GM12874 (cell line): ENCODE results near the gene CYP2D6.

Experiments used
- TF ChIP-seq, protein P1 (sequence below): IDR thresholded peaks from 2 replicates; pipeline ENCODE4 v1.5.1; 2011; ENCODE audit warnings: low read depth, mild to moderate bottlenecking, control low read depth, low read length, moderate library complexity; ENCODE audit not compliant: insufficient read depth

Gene CYP2D6

DNA sequence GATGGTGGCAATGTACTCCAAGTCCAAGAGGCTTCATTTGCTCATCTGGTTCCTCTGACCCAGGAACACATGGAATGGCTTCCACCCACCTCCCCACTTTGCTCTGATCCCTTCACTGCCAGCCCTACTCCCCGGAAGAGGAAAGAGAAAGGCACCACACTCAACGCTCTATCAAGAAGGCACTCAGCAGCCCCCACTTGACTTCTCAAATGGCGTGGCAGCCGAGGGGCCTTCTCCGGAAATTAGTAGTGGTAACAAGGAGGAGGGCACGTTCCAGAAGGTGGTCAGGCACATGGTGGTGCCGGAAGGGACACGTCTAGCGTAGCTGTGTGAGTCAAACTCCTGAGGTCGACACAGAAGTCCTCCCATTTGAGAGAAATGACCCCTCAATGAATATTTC is 36.5 kb upstream of the CYP2D6 start:
- TF ChIP-seq, protein P1, sequence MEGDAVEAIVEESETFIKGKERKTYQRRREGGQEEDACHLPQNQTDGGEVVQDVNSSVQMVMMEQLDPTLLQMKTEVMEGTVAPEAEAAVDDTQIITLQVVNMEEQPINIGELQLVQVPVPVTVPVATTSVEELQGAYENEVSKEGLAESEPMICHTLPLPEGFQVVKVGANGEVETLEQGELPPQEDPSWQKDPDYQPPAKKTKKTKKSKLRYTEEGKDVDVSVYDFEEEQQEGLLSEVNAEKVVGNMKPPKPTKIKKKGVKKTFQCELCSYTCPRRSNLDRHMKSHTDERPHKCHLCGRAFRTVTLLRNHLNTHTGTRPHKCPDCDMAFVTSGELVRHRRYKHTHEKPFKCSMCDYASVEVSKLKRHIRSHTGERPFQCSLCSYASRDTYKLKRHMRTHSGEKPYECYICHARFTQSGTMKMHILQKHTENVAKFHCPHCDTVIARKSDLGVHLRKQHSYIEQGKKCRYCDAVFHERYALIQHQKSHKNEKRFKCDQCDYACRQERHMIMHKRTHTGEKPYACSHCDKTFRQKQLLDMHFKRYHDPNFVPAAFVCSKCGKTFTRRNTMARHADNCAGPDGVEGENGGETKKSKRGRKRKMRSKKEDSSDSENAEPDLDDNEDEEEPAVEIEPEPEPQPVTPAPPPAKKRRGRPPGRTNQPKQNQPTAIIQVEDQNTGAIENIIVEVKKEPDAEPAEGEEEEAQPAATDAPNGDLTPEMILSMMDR: no peak

DNA sequence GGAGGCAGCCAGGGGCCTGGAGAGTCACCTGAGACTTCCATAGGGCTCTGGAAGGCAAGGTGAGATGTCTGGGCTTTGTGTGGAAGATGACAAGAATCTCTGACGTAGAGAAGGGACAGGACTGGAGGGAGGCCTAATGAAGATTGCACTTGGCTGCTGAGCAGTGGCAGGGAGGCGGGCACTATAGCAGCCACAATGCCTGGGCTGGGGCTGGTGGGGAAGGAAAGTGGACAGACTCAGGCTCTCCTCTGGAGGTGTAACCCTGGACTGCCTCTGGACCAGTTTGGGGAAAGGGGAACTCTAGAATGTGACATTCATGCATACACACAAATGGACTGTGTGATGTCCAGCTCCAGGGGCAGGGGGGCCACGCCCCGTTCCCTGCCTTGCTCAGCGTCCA is 34.3 kb upstream of the CYP2D6 start:
- TF ChIP-seq, protein P1: no peak

DNA sequence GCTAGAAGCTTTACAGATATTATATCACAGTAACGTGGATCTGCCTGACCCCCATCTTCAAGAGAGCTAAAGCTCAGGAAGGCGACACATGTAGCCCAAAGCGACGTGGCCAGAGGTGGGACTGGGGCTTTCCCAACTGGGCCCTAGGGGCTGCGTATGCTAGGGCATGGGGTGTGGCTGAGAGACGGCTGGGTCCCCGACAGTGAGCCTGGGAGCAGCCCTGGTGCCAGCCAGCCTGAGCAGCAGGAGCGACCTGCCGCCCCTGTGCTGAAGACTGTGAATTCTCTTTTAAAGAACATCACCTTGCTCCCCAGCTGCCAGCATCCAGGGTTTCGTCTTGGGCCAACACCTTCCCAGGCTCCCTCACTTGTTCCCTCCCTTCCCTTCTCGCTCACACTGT is 32.9 kb upstream of the CYP2D6 start:
- TF ChIP-seq, protein P1: no peak

DNA sequence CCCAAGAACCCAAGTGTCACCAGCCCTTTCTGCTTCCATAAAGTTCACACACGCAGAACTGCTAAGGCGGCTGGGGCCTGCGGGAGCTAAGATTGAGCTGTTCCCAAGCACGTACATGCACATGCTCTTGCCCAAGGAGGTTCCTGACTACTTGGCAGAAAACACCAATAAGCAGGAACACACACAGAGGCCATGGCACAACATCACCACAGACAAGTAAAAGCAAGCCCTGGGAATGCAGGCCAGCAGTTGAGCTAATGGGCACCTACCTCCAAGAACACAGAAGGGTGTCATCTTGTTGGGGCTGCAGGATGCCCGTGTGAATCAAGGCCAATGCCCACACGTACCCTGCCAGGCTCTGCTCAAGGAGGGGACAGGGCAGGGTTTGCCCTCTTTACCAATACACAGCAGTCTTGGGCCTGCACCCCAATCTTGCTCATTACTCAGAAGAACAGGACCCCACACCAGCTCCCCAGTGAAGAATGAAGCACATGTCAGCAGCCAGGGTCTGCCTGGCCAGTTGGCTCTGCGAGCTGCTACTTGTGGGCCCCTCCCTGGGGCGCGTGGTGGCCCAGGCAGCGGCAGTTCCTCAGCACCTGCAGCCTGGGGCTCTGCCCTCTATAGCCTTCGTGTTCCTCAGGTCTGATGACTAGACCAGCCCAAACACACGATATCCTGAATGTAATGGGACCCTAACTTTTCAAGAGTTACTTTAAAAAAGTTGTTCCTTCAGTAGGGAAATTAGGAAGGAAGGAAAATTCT is 32.3 kb upstream of the CYP2D6 start:
- TF ChIP-seq, protein P1: no peak

DNA sequence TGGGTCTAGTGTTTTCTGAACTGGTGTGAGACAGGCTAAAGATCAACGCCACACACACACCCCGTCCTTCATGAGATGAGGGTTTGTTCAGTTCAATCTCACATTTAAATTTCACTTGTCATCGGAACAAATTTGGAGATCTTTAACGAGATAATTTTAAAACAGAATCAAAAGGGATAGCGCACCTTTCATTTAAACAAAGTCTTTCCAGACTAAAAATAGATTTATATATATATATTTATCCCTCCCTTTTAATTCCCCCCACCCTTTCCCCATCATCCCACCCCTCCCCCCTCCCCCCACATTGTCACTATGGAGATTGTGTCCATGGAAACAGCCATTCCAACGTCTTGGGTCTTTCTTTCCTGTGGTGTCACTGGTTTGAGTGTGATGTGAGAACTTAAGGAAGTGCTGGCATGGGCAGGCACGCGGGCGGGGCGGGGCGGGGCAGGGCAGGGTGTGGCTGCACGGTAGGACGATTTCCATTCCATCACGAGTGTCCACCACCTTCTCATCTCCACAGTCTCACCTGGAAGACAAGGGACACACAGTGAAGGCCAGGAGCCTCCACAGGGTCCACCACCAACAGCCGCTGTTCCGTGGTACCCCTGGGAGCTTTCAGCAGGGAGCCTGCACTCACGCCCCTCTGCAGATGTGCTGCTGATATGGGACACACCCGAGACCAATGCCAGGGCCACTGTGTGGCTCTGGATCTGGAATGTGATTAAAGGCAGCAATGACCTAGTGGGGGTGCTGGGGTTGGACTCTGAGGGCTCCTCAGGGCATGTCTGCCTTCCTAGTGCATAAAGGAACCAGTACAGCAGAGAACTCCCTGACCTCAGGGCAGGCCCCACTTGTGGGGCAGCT is 30.5 kb upstream of the CYP2D6 start:
- TF ChIP-seq, protein P1: no peak

DNA sequence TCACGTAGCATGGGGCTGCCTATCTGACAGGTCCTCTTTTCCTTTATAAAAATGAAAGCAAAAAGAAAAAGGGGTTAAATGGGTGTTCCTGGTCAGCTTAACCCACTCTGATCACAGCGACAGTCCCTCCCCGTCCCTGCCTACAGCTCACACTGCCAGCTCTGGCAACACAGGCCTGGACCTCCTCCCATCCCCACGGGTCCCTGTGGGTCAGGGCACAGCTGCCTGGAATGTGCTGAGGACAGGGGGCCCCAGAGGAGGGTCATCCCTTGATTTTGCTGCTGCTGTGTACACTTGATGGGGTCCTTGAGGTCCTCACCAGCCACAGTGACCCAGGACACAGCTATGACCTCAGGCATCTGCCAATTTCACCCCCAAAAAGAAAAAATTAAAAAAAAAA is 29.6 kb upstream of the CYP2D6 start:
- TF ChIP-seq, protein P1: no peak

DNA sequence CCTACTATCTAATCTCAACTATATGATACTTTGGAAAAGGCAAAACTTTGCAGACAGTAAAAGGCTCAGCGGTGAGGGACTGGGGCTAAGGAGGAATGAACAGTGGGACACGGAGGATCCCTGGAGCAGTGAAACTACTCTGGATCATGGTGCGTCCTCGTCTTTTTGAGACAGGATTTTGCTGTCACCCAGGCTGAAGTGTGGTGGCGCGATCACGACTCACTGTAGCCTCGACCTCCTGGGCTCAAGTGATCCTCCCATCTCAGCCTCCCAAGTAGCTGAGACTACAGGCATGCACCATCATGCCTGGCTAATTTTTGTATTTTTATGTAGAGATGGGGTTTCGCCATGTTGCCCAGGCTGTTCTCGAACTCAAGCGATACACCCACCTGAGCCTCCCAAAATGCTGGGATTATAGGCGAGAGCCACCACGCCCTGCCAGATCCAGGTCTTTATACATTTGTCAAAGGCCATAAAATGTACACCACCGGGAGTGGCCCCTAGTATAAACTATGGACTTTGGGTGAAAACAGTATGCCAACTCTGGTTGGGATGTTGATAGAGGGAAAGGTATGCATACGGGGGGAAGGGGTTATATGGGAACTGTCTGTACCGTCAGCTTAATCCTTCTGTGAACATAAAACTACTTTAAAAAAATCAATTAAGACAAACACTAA is 28.0 kb upstream of the CYP2D6 start:
- TF ChIP-seq, protein P1: no peak
